NT2/D1 (cell line): ENCODE results near the gene MARCHF9.
"Not testable (repeated sequence)": the region's sequence is repeated elsewhere in the genome, so short reads cannot be mapped to it uniquely, and the experiment has no call there.

Source experiments
- DNase-seq: peaks from one replicate; pipeline ENCODE4 v3.0.0-alpha.2; 2011; ENCODE audit warnings: low read depth, low spot score
- H3K27me3 ChIP-seq: 2 replicates; pipeline ENCODE4 v1.6.0; 2011; ENCODE audit warnings: mild to moderate bottlenecking; ENCODE audit not compliant: insufficient read length, insufficient read depth
- H3K36me3 ChIP-seq: 2 replicates; pipeline ENCODE4 v1.6.1; 2011; ENCODE audit warnings: mild to moderate bottlenecking, low read length, mixed read lengths; ENCODE audit not compliant: insufficient read depth, insufficient read length
- H3K4me1 ChIP-seq: 2 replicates; pipeline ENCODE4 v1.5.1; 2011; ENCODE audit not compliant: insufficient read depth, insufficient read length
- H3K4me3 ChIP-seq: 2 replicates; pipeline ENCODE4 v1.5.1; 2011; ENCODE audit warnings: low read depth; ENCODE audit not compliant: insufficient read length
- H3K9ac ChIP-seq: 2 replicates; pipeline ENCODE4 v1.6.0; 2011; ENCODE audit warnings: low read depth; ENCODE audit not compliant: insufficient read length
- H3K9me3 ChIP-seq: 2 replicates; pipeline ENCODE4 v1.5.1; 2011; ENCODE audit warnings: mild to moderate bottlenecking, low read length; ENCODE audit not compliant: insufficient read depth
- SUZ12 ChIP-seq: IDR thresholded peaks from 2 replicates; pipeline ENCODE4 v1.6.1; 2011; ENCODE audit not compliant: insufficient read length, insufficient read depth; ENCODE audit errors: extremely low read depth
- YY1 ChIP-seq: IDR thresholded peaks from 2 replicates; pipeline ENCODE4 v1.6.1; 2011; ENCODE audit not compliant: insufficient read length, insufficient read depth
- ZNF274 ChIP-seq: IDR thresholded peaks from 2 replicates; pipeline ENCODE4 v1.6.1; 2011; ENCODE audit warnings: mild to moderate bottlenecking, low read depth, low read length

The MARCHF9 gene

DNA sequence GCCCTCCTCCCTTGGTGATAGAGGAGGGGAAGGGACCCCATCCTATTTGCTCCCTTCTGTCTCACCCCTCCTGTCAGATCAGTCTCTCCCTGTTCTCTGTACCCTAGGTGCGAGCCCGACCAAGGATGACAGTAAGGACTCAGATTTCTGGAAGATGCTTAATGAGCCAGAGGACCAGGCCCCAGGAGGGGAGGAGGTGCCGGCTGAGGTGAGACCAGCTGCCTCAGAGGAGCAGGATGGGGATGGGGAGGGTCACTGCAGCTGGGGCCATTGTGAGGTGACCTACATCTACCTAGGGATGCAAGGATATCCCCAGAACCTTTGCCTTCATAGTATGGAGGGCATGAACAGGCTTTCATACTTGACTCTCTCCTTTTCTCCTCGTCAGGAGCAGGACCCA, 38.6 kb upstream of the MARCHF9 start:
- no peaks in the 10 kb centered on the region for H3K9me3 ChIP-seq
- no peak overlapping the region for H3K4me3 ChIP-seq
- H3K4me1 ChIP-seq, result peaks cover 4% of the 10 kb centered on the region
- no peaks in the 10 kb centered on the region for H3K27me3 ChIP-seq
- H3K9ac ChIP-seq, result no peak overlapping the region
- no peak for DNase-seq
- peaks cover 55% of the 10 kb centered on the region for H3K36me3 ChIP-seq
- no peak for TF ChIP-seq ZNF274
- no peak for TF ChIP-seq SUZ12
- no peak for TF ChIP-seq YY1

DNA sequence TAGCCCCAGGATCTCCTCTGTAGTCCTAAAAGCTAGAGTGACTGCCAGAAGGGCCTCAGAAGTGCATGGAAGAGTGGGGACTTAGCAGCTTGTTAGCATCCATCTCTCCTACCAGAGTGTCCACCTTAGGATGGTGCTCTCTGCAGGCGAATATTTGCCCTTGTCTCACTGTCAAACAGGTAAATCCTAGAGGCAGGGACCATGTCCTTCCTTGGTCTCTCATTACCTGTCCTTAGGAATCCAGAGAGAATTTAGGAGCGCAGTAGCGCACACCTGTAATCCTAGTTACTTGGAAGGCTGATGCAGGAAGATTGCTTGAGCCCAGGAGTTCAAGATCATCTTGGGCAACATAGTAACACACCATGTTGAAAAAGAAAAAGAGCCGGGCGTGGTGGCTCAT, 37.8 kb upstream of the MARCHF9 start:
- H3K9me3 ChIP-seq, result no peaks in the 10 kb centered on the region
- H3K9ac ChIP-seq, result no peak overlapping the region
- TF ChIP-seq YY1 (no peak), SUZ12 (no peak), ZNF274 (no peak)
- peaks cover 63% of the 10 kb centered on the region for H3K36me3 ChIP-seq
- peaks cover 4% of the 10 kb centered on the region for H3K4me1 ChIP-seq
- H3K27me3 ChIP-seq, result no peaks in the 10 kb centered on the region
- DNase-seq, result no peak
- no peak overlapping the region for H3K4me3 ChIP-seq

DNA sequence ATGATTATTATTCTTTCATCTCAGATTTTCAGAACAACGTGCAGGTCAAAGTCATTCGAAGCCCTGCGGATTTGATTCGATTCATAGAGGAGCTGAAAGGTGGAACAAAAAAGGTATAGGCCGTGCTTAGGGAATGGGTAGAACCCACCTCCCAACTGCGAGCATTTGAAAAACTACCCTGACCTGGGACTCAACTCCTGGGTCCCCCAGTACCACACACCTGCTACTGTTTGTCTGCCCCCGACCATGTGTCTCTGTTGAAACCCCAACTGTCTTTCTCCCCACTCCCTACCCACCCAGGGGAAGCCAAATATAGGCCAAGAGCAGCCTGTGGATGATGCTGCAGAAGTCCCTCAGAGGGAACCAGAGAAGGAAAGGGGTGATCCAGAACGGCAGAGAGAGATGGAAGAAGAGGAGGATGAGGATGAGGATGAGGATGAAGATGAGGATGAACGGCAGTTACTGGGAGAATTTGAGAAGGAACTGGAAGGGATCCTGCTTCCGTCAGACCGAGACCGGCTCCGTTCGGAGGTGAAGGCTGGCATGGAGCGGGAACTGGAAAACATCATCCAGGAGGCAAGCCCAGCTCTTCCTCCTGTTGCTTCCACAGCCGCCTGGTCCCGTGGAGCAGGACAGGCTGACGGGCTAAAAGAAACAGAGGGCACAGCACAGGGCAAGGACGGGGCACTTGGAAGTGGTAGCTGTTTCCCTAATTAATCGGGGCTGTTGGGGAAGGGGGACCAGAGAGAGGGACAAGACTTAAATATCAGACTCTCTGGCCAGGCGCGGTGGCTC, 36.9 kb upstream of the MARCHF9 start:
- no peak for TF ChIP-seq ZNF274
- TF ChIP-seq YY1, result no peak
- no peak for TF ChIP-seq SUZ12
- H3K9ac ChIP-seq, result no peak overlapping the region
- H3K27me3 ChIP-seq, result no peaks in the 10 kb centered on the region
- no peak for DNase-seq
- H3K9me3 ChIP-seq, result no peaks in the 10 kb centered on the region
- peaks cover 63% of the 10 kb centered on the region for H3K36me3 ChIP-seq
- H3K4me1 ChIP-seq, result no peaks in the 10 kb centered on the region
- no peak overlapping the region for H3K4me3 ChIP-seq

DNA sequence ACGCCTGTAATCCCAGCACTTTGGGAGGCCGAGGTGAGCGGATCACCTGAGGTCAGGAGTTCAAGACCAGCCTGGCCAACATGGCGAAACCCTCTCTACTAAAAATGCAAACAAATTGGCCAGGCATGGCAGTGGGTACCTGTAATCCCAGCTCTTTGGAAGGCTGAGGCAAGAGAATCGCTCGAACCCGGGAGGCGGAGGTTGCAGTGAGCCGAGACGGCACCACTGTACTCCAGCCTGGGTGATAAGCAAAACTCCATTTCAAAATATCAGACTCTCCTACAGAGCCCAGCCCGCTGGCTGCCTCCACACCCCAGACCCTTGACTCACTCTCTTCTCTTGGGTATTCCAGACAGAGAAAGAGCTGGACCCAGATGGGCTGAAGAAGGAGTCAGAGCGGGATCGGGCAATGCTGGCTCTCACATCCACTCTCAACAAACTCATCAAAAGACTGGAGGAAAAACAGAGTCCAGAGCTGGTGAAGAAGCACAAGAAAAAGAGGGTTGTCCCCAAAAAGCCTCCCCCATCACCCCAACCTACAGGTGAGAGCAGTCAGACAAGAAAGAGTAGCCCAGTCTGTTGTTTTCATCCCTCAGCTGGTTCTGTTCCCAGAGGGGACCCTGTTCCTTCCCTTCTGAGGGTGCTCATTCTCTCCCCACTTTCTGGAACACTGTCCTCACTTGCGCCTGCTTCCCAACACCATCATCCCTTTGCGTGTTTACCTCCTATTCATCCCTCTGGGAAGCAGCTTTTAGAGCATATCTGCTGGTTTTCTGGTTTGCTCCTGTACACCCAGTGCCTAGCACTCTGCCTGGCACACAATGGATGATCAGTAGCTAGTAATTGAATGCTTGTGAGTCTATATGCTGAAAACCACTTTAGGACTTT, 36.0 kb upstream of the MARCHF9 start:
- Histone ChIP-seq H3K27me3 (no peaks in the 10 kb centered on the region), H3K9ac (no peak overlapping the region), H3K4me3 (no peak overlapping the region), H3K4me1 (no peaks in the 10 kb centered on the region), H3K36me3 (peaks cover 63% of the 10 kb centered on the region), H3K9me3 (no peaks in the 10 kb centered on the region)
- TF ChIP-seq SUZ12, result no peak
- no peak for TF ChIP-seq ZNF274
- no peak for TF ChIP-seq YY1
- no peak for DNase-seq

DNA sequence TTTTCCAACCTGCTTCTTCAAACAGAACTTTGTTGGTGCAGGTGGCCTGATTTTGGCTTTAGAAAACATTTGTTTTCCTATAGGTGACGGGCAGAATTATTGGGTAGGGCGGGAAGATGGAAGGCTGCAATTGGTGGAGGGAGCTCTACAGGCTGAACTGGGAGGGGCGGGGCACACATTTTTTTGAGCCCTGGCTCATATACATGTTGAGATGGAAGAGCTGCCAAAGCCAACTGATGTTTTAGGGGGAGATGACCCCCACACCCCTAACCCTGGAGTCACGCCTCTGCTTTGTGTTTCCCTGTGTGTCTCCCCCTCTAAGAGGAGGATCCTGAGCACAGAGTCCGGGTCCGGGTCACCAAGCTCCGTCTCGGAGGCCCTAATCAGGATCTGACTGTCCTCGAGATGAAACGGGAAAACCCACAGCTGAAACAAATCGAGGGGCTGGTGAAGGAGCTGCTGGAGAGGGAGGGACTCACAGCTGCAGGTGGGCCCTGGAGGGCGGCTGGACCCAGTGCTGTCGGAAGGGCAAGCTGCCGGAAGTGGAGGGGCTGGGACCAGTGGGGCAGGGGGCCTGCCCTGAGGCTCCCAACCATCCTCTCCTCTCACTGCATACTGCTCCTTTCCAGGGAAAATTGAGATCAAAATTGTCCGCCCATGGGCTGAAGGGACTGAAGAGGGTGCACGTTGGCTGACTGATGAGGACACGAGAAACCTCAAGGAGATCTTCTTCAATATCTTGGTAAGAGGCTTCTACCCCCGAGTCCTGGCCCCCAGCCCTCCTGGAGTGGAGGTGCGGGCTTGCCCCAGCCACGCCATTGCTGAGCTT, 34.9 kb upstream of the MARCHF9 start:
- H3K4me3 ChIP-seq, result no peak overlapping the region
- H3K36me3 ChIP-seq, result peaks cover 63% of the 10 kb centered on the region
- no peaks in the 10 kb centered on the region for H3K9me3 ChIP-seq
- H3K9ac ChIP-seq, result no peak overlapping the region
- H3K4me1 ChIP-seq, result no peaks in the 10 kb centered on the region
- H3K27me3 ChIP-seq, result peaks cover 6% of the 10 kb centered on the region
- DNase-seq, result no peak
- TF ChIP-seq SUZ12 (no peak), ZNF274 (no peak), YY1 (no peak)

DNA sequence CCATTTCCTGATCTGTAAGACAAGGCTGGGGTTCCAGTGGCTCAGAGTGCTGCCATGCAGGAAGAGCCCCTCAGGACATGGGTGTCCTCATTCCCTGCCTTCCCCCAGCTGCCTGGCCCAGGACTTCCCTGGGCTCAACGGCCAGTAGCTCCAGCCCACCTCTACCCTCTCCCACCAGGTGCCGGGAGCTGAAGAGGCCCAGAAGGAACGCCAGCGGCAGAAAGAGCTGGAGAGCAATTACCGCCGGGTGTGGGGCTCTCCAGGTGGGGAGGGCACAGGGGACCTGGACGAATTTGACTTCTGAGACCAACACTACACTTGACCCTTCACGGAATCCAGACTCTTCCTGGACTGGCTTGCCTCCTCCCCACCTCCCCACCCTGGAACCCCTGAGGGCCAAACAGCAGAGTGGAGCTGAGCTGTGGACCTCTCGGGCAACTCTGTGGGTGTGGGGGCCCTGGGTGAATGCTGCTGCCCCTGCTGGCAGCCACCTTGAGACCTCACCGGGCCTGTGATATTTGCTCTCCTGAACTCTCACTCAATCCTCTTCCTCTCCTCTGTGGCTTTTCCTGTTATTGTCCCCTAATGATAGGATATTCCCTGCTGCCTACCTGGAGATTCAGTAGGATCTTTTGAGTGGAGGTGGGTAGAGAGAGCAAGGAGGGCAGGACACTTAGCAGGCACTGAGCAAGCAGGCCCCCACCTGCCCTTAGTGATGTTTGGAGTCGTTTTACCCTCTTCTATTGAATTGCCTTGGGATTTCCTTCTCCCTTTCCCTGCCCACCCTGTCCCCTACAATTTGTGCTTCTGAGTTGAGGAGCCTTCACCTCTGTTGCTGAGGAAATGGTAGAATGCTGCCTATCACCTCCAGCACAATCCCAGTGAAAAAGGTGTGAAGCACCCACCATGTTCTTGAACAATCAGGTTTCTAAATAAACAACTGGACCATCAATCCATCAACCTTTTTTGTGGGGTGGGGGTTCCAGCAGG, 34.0 kb upstream of the MARCHF9 start:
- peaks cover 5% of the 10 kb centered on the region for H3K4me1 ChIP-seq
- H3K27me3 ChIP-seq, result peaks cover 7% of the 10 kb centered on the region
- H3K4me3 ChIP-seq, result no peak overlapping the region
- no peak for TF ChIP-seq ZNF274
- TF ChIP-seq YY1, result no peak
- no peak for TF ChIP-seq SUZ12
- peaks cover 59% of the 10 kb centered on the region for H3K36me3 ChIP-seq
- H3K9ac ChIP-seq, result no peak overlapping the region
- DNase-seq, result no peak
- no peaks in the 10 kb centered on the region for H3K9me3 ChIP-seq

DNA sequence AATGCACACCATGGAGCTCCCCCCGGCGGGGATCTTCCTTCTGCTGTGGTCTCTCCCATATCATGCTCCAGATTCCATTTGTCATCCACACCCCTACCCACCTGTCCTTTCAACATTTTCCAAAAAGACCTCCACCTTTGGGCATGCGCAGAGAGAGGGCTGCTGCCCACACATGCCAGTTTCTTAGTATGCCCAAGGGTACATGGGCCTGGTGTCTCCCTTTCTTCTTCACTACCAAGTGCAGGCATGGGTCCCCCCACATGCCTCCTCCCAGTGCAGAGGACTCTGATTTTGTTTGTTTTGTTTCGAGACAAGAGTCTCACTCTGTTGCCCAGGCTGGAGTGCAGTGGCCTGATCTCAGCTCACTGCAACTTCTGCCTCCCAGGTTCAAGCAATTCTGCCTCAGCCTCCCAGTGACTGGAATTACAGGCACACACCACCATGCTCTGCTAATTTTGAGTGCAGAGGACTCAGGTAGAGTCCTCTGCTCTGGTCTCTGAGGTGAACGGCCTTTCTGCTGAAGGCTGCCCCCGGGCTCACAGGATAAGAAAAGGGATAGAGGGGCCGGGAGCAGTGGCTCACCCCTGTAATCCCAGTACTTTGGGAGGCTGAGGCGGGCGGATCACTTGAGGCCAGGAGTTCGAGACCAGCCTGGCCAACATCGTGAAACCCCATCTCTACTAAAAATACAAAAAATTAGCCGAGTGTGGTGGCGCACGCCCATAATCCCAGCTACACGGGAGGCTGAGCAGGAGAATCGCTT, 32.9 kb upstream of the MARCHF9 start:
- H3K36me3 ChIP-seq, result peaks cover 48% of the 10 kb centered on the region

More for the DNA sequence above, 32.9 kb upstream of the MARCHF9 start:
- peaks cover 17% of the 10 kb centered on the region for H3K27me3 ChIP-seq
- H3K9me3 ChIP-seq, H3K9ac ChIP-seq, H3K4me1 ChIP-seq, H3K4me3 ChIP-seq, DNase-seq: not testable (repeated sequence)
